Testis (tissue), 2 donors: ENCODE results near the gene AGO3.

Source experiments
- CTCF ChIP-seq, 3 experiments: fragments of 450-650 bp in 2 of 3; fragments of 200-600 bp in 1 of 3; sonication (generic) in 1 of 3; IDR thresholded peaks; one replicate each; pipeline ENCODE4 v1.5.1; 2016 to 2019; ENCODE audit warnings: antibody characterized with exemption in 3 of 3, mild to moderate bottlenecking in 2 of 3, moderate library complexity in 1 of 3
- POLR2A ChIP-seq: fragments of 450-650 bp; IDR thresholded peaks from one replicate; pipeline ENCODE4 v1.6.1; 2017; ENCODE audit warnings: antibody characterized with exemption, mild to moderate bottlenecking, moderate library complexity

DNA sequence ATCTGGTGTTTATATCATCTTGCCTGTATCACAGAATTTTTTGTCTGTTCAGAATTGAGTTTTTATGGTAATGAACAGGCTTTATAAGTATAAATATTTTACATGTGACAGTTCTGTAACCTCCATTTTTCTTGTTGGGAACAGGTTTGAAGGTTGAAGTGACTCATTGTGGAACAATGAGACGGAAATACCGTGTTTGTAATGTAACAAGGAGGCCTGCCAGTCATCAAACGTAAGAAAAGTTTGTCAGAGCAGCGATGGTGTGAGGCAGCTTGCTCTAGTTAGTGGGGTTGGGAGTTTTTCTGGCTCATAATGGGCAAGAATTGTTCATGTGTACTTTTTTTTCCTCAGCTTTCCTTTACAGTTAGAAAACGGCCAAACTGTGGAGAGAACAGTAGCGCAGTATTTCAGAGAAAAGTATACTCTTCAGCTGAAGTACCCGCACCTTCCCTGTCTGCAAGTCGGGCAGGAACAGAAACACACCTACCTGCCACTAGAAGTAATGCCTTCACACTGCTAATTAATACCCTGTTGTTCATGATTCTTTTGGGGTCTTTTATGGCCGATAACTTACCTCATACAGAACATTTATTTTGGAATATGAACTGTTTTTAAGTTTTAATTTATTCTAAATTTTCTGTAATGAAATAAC is 77.8 kb downstream of the AGO3 start:
- TF ChIP-seq CTCF (IDR thresholded peaks at IDR 0.05) = no peak
- no peak for TF ChIP-seq POLR2A
